IMR-90 (cell line): ENCODE results near the gene MYH11. TPM values are rescaled to one million over a fixed set of nuclear protein-coding genes. Genes with fewer than 3 reads are reported as not detected.

Experiments
- ATAC-seq: fragments of 200-7000 bp; cut with Tn5 transposase; 2 replicates; pipeline ENCODE4 v1.9.1; 2020; ENCODE audit warnings: low read depth, mild to moderate bottlenecking, moderate library complexity
- BruUV-seq: library from RNA; stranded (reverse); fragments of 400-500 nt; replicated peaks from 2 replicates; lab custom pipeline; 2021; lab: Mats Ljungman, UMichigan
- CTCF ChIA-PET: fragments of 300-600 bp; formaldehyde crosslinking; extraction: SDS; loops from one replicate; lab custom pipeline; 2021; ENCODE audit warnings: antibody characterized with exemption; lab: Yijun Ruan, JAX
- POLR2A ChIA-PET: fragments of 300-600 bp; sonication (Branson Sonifier 250); formaldehyde crosslinking; loops from one replicate; lab custom pipeline; 2022; ENCODE audit warnings: antibody characterized with exemption; ENCODE audit not compliant: unreplicated experiment; lab: Charles Lee
- DNase-seq: peaks from one replicate; pipeline ENCODE4 v3.0.0; 2013
- H2AFZ ChIP-seq: replicated peaks from 2 replicates; pipeline ENCODE3; 2013; ENCODE audit warnings: low read length, mild to moderate bottlenecking; ENCODE audit not compliant: poor library complexity
- H2AK5ac ChIP-seq: 2 replicates; pipeline ENCODE4 v1.6.1; 2013; ENCODE audit warnings: low read depth, low read length, inconsistent platforms
- H2AK9ac ChIP-seq: replicated peaks from 2 replicates; pipeline ENCODE3; 2013; ENCODE audit warnings: mild to moderate bottlenecking, low read depth, low read length, moderate library complexity; ENCODE audit not compliant: poor library complexity
- H2BK120ac ChIP-seq: 2 replicates; pipeline ENCODE4 v1.6.1; 2013; ENCODE audit warnings: low read depth, low read length, inconsistent platforms
- H2BK15ac ChIP-seq: 3 replicates; pipeline ENCODE4 v1.6.1; 2013; ENCODE audit warnings: low read depth, low read length, inconsistent platforms
- H2BK20ac ChIP-seq: 2 replicates; pipeline ENCODE4 v1.6.1; 2013; ENCODE audit warnings: low read depth, mild to moderate bottlenecking, inconsistent platforms, low read length, moderate library complexity
- H2BK5ac ChIP-seq: 2 replicates; pipeline ENCODE4 v1.6.1; 2013; ENCODE audit warnings: mild to moderate bottlenecking, low read depth, low read length, inconsistent platforms; ENCODE audit not compliant: poor library complexity, severe bottlenecking
- H3K14ac ChIP-seq: replicated peaks from 2 replicates; pipeline ENCODE4 v1.6.1; 2013; ENCODE audit warnings: low read depth, low read length, inconsistent platforms
- H3K18ac ChIP-seq: 2 replicates; pipeline ENCODE4 v1.6.1; 2013; ENCODE audit warnings: low read depth, low read length, control low read depth
- H3K23ac ChIP-seq: 2 replicates; pipeline ENCODE4 v1.6.1; 2013; ENCODE audit warnings: low read depth, low read length, inconsistent platforms
- H3K27ac ChIP-seq: 2 replicates; pipeline ENCODE4 v1.5.1; 2013; ENCODE audit warnings: mild to moderate bottlenecking, control low read depth, low read length; ENCODE audit not compliant: insufficient read depth
- H3K27me3 ChIP-seq: 2 replicates; pipeline ENCODE4 v1.6.1; 2013; ENCODE audit warnings: low read length; ENCODE audit not compliant: control insufficient read depth, insufficient read depth
- H3K36me3 ChIP-seq: 2 replicates; pipeline ENCODE4 v1.6.1; 2013; ENCODE audit warnings: low read length, mixed read lengths; ENCODE audit not compliant: control insufficient read depth, insufficient read depth
- H3K4ac ChIP-seq: 2 replicates; pipeline ENCODE4 v1.6.1; 2013; ENCODE audit warnings: low read depth, low read length, inconsistent platforms
- H3K4me1 ChIP-seq: 2 replicates; pipeline ENCODE4 v1.6.1; 2013; ENCODE audit warnings: low read length, mixed read lengths; ENCODE audit not compliant: control insufficient read depth, insufficient read depth
- H3K4me2 ChIP-seq: 2 replicates; pipeline ENCODE4 v1.6.1; 2013; ENCODE audit warnings: low read depth, mild to moderate bottlenecking, control low read depth, low read length, moderate library complexity
- H3K4me3 ChIP-seq: 2 replicates; pipeline ENCODE4 v1.5.1; 2013; ENCODE audit warnings: low read depth, mild to moderate bottlenecking, control low read depth, low read length, moderate library complexity; ENCODE audit not compliant: insufficient read depth
- H3K56ac ChIP-seq: 2 replicates; pipeline ENCODE4 v1.6.1; 2013; ENCODE audit warnings: low read length, inconsistent platforms; ENCODE audit not compliant: insufficient read depth; ENCODE audit errors: extremely low read depth
- H3K79me1 ChIP-seq, 2 experiments: 2 replicates each; pipeline ENCODE4 v1.6.1; 2013; ENCODE audit warnings: low read length in 2 of 2, inconsistent platforms in 1 of 2, low read depth in 1 of 2
- H3K9ac ChIP-seq: 2 replicates; pipeline ENCODE4 v1.6.1; 2013; ENCODE audit warnings: low read depth, low read length, control low read depth
- H3K9me1 ChIP-seq: 2 replicates; pipeline ENCODE4 v1.6.1; 2013; ENCODE audit warnings: low read length, inconsistent platforms; ENCODE audit not compliant: insufficient read depth
- H3K9me3 ChIP-seq: 2 replicates; pipeline ENCODE4 v1.6.1; 2013; ENCODE audit warnings: low read length; ENCODE audit not compliant: control insufficient read depth, insufficient read depth
- H4K20me1 ChIP-seq: 2 replicates; pipeline ENCODE4 v1.6.1; 2013; ENCODE audit warnings: low read length, inconsistent platforms; ENCODE audit not compliant: insufficient read depth
- H4K5ac ChIP-seq: 2 replicates; pipeline ENCODE4 v1.6.1; 2013; ENCODE audit warnings: mild to moderate bottlenecking, low read depth, low read length, control low read depth
- H4K8ac ChIP-seq, 2 experiments: 2 replicates each; pipeline ENCODE4 v1.6.1; 2013; ENCODE audit warnings: low read depth in 2 of 2, low read length in 2 of 2, control low read depth in 1 of 2, inconsistent platforms in 1 of 2
- H4K91ac ChIP-seq: 2 replicates; pipeline ENCODE4 v1.6.1; 2013; ENCODE audit warnings: low read depth, low read length, inconsistent platforms; ENCODE audit not compliant: insufficient read depth
- BHLHE40 ChIP-seq: fragments of 150-350 bp; IDR thresholded peaks from 2 replicates; pipeline ENCODE4 v1.6.1; 2016; ENCODE audit warnings: mild to moderate bottlenecking, low read depth, low read length
- ELK1 ChIP-seq: fragments of 150-350 bp; IDR thresholded peaks from 2 replicates; pipeline ENCODE4 v1.6.1; 2016; ENCODE audit warnings: low read depth, mild to moderate bottlenecking, low read length, moderate library complexity, borderline replicate concordance
- MAZ ChIP-seq: IDR thresholded peaks from 2 replicates; pipeline ENCODE4 v1.6.1; 2012; ENCODE audit warnings: low read depth, mild to moderate bottlenecking, low read length, improper control_type of control experiment, moderate library complexity, borderline replicate concordance
- WGBS, 2 experiments: methylation state at CpG; one replicate each; pipeline versions ENCODE4 v1.1.5 to v1.1.7; 2013; ENCODE audit warnings: missing lambda C conversion rate in 2 of 2; ENCODE audit not compliant: insufficient read length in 1 of 2; ENCODE audit errors: extremely low coverage in 2 of 2; 5-methylcytosine and 5-hydroxymethylcytosine counted together
- dilution Hi-C: fragments of 300-500 bp; cut with HindIII; formaldehyde crosslinking; loops from one replicate; pipeline ENCODE4 v1.14.3; 2018; ENCODE audit warnings: low sequenced_read_pairs; ENCODE audit not compliant: unreplicated experiment
- in situ Hi-C: fragments of 300-500 bp; cut with MboI; formaldehyde crosslinking; loops from 3 replicates; pipeline ENCODE4 v1.14.3; 2019; ENCODE audit warnings: low sequenced_read_pairs, inconsistent platforms, mixed read lengths
- intact Hi-C: fragments of 100-400 bp; cut with micrococcal nuclease; formaldehyde crosslinking; loops from 2 replicates; pipeline ENCODE4 v1.10.0; 2022
- polyA plus RNA-seq, 3 experiments: library from polyadenylated mRNA; depleted of rRNA; stranded (reverse); fragments of >200 nt; gene quantifications; 2 replicates each; pipeline ENCODE4 v1.2.3, GENCODE V29; 2012; ENCODE audit warnings: low replicate concordance in 1 of 3
- total RNA-seq: library from RNA; depleted of rRNA; stranded (reverse); fragments of >200 nt; gene quantifications from 2 replicates; pipeline ENCODE4 v1.2.3, GENCODE V29; 2012

Gene MYH11
- total and polyA plus RNA-seq, 2 of the 4 experiments (the other 2 are of a cell fraction), result under 0.01 to 0.12 TPM

- H3K18ac ChIP-seq, result no peak overlapping the region
- H2AFZ ChIP-seq, result no peak overlapping the region
- H3K4me1 ChIP-seq, result no peaks in the 10 kb centered on the region
- dilution Hi-C loops (no loop called here), in situ Hi-C loops (no loop called here), intact Hi-C loops (no loop called here)
- no peaks in the 10 kb centered on the region for H3K36me3 ChIP-seq
- H3K56ac ChIP-seq, result no peak overlapping the region
- no peak overlapping the region for H3K27ac ChIP-seq
- H2BK15ac ChIP-seq, result no peak overlapping the region
- TF ChIP-seq BHLHE40 (no peak), MAZ (no peak), ELK1 (no peak)
- no peak overlapping the region for H3K4me3 ChIP-seq
- no peak overlapping the region for H3K4me2 ChIP-seq
- no TSS peak for BruUV-seq
- ChIA-PET POLR2A (no interaction called here), CTCF (no interaction called here)
- no peak overlapping the region for H3K9ac ChIP-seq
- ATAC-seq (no peak), DNase-seq (no peak)
- H2BK5ac ChIP-seq, result no peak overlapping the region
- H2BK120ac ChIP-seq, result no peak overlapping the region
- no peaks in the 10 kb centered on the region for H3K9me3 ChIP-seq
- no peak overlapping the region for H3K23ac ChIP-seq
- H3K9me1 ChIP-seq, result no peaks in the 10 kb centered on the region; the same call in 1 of the 2 replicates
- peaks cover 8% of the 10 kb centered on the region for H3K27me3 ChIP-seq
- H3K79me1 ChIP-seq, result no peaks in the 10 kb centered on the region
- 94% methylated on average over 6 of the region's 10 CpGs; no CpG with 5 or more reads in 1 of the 2 experiments for WGBS, 2 experiments
- no peak overlapping the region for H4K5ac ChIP-seq
- no peak overlapping the region for H4K8ac ChIP-seq
- no peak overlapping the region for H3K14ac ChIP-seq
- H2BK20ac ChIP-seq, result no peak overlapping the region
- no peak overlapping the region for H2AK9ac ChIP-seq
- H3K4ac ChIP-seq, result no peak overlapping the region
- no peaks in the 10 kb centered on the region for H4K20me1 ChIP-seq
- H2AK5ac ChIP-seq, result no peak overlapping the region
- no peak overlapping the region for H4K91ac ChIP-seq
Observed at GRCh38 chr16:15783985-15784384, 72.8 kb downstream of the MYH11 start.
